Measurements from ENCODE around the gene ZNF655. TPM values are rescaled to one million over a fixed set of nuclear protein-coding genes. Genes with fewer than 3 reads are reported as not detected.
A peak's percentile ranks its signal among the peaks of the same experiment; 100 is the strongest.
"Not testable (repeated sequence)": the region's sequence is repeated elsewhere in the genome, so short reads cannot be mapped to it uniquely, and the experiment has no call there.

Gene ZNF655
- total RNA-seq: 49.9 TPM

GRCh38 chr7:99558306-99559174 is at the start of gene ZNF655:
TSS of gene ZNF655 (plus strand) at chr7:99558642. CDS start at chr7:99560560, 1,918 bp downstream.
- ATAC-seq: peak; percentile 68

- ATAC-seq: no peak
These were observed 44.4 kb upstream of the ZNF655 start for GRCh38 chr7:99514050-99514449.

GRCh38 chr7:99521399-99521798 is 37.0 kb upstream of the ZNF655 start:
- no peak for ATAC-seq

- ATAC-seq: peak; percentile 66
These were observed 32.6 kb upstream of the ZNF655 start for GRCh38 chr7:99525713-99526440.

GRCh38 chr7:99531354-99531765 is 27.1 kb upstream of the ZNF655 start:
- no peak for ATAC-seq

GRCh38 chr7:99535667-99536066 is 22.8 kb upstream of the ZNF655 start:
- no peak for ATAC-seq

- no peak for ATAC-seq
These were observed 19.1 kb upstream of the ZNF655 start for GRCh38 chr7:99539213-99539811.

GRCh38 chr7:99540542-99540941 is 17.9 kb upstream of the ZNF655 start:
- no peak for ATAC-seq

- ATAC-seq: no peak
These were observed 17.2 kb upstream of the ZNF655 start for GRCh38 chr7:99541212-99541611.

GRCh38 chr7:99543081-99543671 is 15.3 kb upstream of the ZNF655 start:
- peak; percentile 22 for ATAC-seq

GRCh38 chr7:99543916-99544315 is 14.5 kb upstream of the ZNF655 start:
- ATAC-seq: no peak

- ATAC-seq: not testable (repeated sequence)
These were observed 13.1 kb upstream of the ZNF655 start for GRCh38 chr7:99545308-99545707.

GRCh38 chr7:99549545-99549944 is 8.9 kb upstream of the ZNF655 start:
- not testable (repeated sequence) for ATAC-seq

GRCh38 chr7:99551334-99551733 is 7.1 kb upstream of the ZNF655 start:
- peak; percentile 21 for ATAC-seq

GRCh38 chr7:99551767-99552463 is 6.5 kb upstream of the ZNF655 start, which contains the start of gene FAM200A:
TSS of gene FAM200A (minus strand) at chr7:99552114. CDS start at chr7:99548407, 3,707 bp downstream.
- peak; percentile 91 for ATAC-seq

- ATAC-seq: no peak
These were observed 5.4 kb upstream of the ZNF655 start for GRCh38 chr7:99553039-99553438.

GRCh38 chr7:99554939-99555338 is 3.5 kb upstream of the ZNF655 start:
- ATAC-seq: no peak

- ATAC-seq: no peak
These were observed 1.2 kb upstream of the ZNF655 start for GRCh38 chr7:99557196-99557607.

- ATAC-seq: no peak
These were observed 519 bp upstream of the ZNF655 start for GRCh38 chr7:99557940-99558305.

GRCh38 chr7:99559175-99559915 is 903 bp downstream of the ZNF655 start:
- no peak for ATAC-seq

Data from esophagus mucosa (tissue), 1 donor.